Left cardiac atrium (tissue), 4 donors: ENCODE measurements around the gene SPON1. TPM values are rescaled to one million over a fixed set of nuclear protein-coding genes. Genes with fewer than 3 reads are reported as not detected.
"Not testable (repeated sequence)": the region's sequence is repeated elsewhere in the genome, so short reads cannot be mapped to it uniquely, and the experiment has no call there.

ENCODE experiments used
- ATAC-seq, 2 donors: fragments of 200-7000 bp; cut with Tn5 transposase; one replicate each; pipeline ENCODE4 v1.9.1; 2020; ENCODE audit warnings: mild to moderate bottlenecking in 2 of 2, moderate library complexity in 2 of 2
- DNase-seq: peaks from one replicate; pipeline ENCODE4 v3.0.0-alpha.2; 2020
- intact Hi-C, 2 donors: fragments of 100-400 bp; cut with DNase I; formaldehyde crosslinking; loops; one replicate each; pipeline versions ENCODE4 v1.14.1 to v1.15.1; 2022 to 2023
- total RNA-seq, 2 donors: library from RNA; stranded (reverse); fragmentation: NEBNext Ultra II Directional; extraction: Animal tissue kit (Norgen Biotek cat#: 25700); gene quantifications; one replicate each; pipeline ENCODE4 v1.2.1, GENCODE V29; 2021
- donor health status: DM: no; HTN: yes; CAD: no.
- donor health status: DM: no; HTN: yes; CAD: no; lungs with severe emphysema.
- donor health status: DM: yes; HTN: yes; CAD: no.
- donor health status: Dilated cardiomyopathy.

Gene SPON1
- total RNA-seq, 2 donors from 2014 or later: 21.1 to 23.4 TPM

GRCh38 chr11:14061721-14062120 is 99.2 kb downstream of the SPON1 start:
- intact Hi-C loops: no loop called here
- ATAC-seq (no peak), DNase-seq (no peak)

DNA sequence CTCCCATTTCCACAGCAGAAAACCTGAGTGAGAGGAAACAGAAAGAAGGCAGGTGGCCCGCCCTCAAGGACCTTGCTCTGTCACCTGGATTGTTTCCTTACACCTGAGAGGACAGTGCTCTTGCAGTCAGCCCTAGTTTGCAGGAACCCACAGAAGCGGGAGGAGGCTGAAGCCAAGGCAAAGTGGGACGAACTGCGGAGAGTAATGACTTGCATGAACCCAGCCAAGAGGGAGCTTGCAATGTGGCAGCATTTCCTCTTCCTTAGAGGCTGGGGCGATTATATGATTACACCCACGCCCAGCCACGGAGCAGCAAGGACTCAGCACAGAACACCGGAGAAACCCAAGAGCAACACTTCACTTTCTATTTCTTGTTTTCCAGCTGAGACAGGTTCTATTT is 102.6 kb downstream of the SPON1 start:
- DNase-seq: no peak
- intact Hi-C loops: no loop called here
- ATAC-seq: peak; percentile 47 to 70

GRCh38 chr11:14065681-14066080 is 103.2 kb downstream of the SPON1 start:
- intact Hi-C loops: no loop called here
- ATAC-seq: peak in 1 of 2 donors; percentile 76
- no peak for DNase-seq

- intact Hi-C loops: no loop called here
- ATAC-seq: no peak
- no peak for DNase-seq
Measured at GRCh38 chr11:14067686-14068085, 105.2 kb downstream of the SPON1 start.

DNA sequence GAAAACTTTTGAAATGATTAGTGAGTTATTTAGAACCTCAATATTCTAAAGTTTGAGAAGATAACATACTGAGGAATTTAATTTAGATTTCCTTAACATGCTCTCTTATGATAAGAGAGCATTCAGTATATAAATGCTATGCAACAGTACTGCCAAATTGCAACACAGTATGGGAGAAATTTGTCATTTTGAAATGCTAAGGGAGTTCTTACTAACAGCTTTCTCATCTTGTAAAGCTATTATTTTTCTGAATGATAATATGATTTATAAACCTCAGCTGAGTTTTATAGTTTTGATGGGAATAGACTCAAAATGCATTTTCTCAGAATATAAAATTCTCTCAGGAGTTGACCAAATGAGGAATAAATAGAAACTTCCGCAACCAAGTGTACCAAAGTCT is 108.4 kb downstream of the SPON1 start:
- no peak for DNase-seq
- intact Hi-C loops: no loop called here
- ATAC-seq: no peak

- DNase-seq: peak; percentile 59
- intact Hi-C loops: no loop called here
- peak; percentile 38 to 63 for ATAC-seq
Measured at GRCh38 chr11:14073849-14074476, 111.4 kb downstream of the SPON1 start.

- DNase-seq: no peak
- no peak for ATAC-seq
- intact Hi-C loops: no loop called here
Measured at GRCh38 chr11:14075118-14076078, 112.9 kb downstream of the SPON1 start.

GRCh38 chr11:14079011-14079410 is 116.5 kb downstream of the SPON1 start:
- no peak for DNase-seq
- peak in 1 of 2 donors; percentile 13 for ATAC-seq
- intact Hi-C loops: no loop called here

DNA sequence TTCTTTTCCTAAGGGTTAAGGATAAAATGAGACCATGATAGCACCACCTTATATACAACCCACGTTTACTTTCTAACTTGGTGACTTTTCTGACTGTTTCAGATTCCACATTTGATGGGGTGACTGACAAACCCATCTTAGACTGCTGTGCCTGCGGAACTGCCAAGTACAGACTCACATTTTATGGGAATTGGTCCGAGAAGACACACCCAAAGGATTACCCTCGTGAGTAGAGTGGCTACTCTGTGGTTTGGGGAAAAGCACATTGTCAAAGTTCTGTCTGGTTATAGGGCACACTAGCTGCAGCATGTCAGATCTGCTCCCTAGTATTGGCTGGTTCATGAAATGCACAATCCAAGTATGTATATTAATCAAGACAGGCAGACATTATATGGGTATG is 117.3 kb downstream of the SPON1 start:
- ATAC-seq (no peak), DNase-seq (no peak)
- intact Hi-C loops: no loop called here

DNA sequence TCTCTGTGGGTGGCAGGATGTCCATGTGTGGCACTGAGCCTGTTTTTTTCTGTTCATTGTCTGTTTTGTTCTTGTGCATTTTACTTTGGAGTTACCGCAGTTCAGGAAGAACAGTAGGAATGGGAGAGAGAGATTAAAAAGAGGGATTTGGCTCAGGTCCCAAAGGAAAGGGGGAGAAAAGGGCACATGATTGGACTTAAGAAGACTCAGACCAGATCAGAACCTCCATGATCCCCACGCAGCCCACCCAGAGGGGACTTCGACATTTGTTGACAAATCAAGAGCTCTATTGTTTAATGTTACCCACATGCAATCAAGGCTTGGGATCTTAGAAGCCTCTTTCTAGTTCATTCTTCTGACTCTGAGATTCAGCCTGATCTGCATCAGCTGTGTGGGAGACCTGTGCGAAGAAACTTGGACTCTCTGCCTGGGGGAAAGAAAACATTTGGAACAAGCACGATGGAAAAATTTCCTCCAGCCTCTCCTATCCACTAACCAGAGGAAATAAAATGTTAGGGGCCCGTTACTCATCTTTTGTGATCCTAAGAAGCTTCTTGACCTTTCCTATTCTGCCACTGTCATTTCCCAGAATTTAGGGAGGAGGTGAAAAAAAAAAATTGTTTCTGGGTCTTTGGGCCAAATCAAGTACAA is 119.2 kb downstream of the SPON1 start:
- DNase-seq (no peak), ATAC-seq (peak in 1 of 2 donors; percentile 78)
- intact Hi-C loops: no loop called here

DNA sequence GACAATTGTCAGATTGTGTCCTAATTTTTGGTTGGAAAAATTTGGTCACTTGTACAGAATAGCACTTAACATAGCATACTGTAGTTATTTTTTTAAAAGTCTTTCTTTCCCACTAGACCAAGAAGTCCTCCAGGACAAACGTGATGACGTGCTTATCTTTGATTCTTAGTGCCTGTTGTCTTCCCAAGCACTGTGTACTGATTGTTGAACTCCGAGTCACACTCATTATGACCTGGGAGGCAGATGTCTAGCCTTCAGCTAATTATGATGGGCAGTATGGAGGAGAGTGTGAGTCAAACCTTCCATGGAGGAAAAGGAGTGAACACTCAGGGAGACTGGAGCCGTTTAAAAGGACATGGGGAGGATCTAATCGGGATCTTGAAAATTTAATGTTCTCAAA is 119.8 kb downstream of the SPON1 start:
- intact Hi-C loops: no loop called here
- ATAC-seq (peak; percentile 72 to 96), DNase-seq (no peak)

GRCh38 chr11:14088861-14089260 is 126.3 kb downstream of the SPON1 start:
- intact Hi-C loops, ATAC-seq, DNase-seq: not testable (repeated sequence)

DNA sequence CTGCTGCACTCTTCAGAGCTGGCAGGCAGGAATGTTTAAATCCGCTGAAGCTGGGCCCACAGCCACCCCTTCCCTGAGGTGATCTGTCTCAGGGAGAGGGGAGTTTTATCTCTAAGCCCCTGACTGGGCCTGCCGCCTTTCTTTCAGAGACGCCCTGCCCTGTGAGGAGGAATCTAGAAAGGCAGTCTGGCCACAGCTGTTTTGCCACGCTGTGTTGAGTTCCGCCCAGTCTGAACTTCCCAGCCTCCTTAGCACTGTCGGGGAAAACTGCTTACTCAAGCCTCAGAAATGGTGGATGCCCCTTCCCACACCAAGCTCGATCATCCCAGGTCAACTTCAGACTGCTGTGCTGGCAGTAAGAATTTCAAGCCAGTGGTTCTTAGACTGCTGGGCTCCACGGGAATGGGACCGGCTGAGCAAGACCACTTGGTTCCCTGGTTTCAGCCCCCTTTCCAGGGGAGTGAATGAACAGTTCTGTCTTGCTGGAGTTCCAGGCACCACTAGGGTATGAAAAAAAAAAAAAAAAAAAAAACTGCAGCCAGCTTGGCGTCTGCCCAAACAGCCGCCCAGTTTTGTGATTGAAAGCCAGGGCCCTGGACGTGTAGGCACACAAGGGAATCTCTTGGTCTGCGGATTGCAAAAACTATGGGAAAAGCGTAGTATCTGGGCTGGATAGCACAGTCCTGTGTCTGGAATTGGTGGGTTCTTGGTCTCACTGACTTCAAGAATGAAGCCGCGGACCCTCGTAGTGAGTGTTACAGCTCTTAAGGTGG is 127.4 kb downstream of the SPON1 start:
- DNase-seq: peak; percentile 45

DNA sequence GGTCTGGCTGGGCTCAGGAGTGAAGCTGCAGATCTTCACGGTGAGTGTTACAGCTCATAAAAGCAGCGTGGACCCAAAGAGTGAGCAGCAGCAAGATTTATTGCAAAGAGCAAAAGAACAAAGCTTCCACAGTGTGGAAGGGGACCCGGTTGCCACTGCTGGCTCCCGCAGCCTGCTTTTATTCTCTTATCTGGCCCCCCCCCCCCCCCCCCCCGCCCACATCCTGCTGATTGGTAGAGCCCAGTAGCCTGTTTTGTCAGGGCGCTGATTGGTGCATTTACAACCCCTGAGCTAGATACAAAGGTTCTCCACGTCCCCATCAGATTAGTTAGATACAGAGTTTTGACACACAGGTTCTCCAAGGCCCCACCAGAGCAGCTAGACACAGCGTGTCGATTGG is 128.1 kb downstream of the SPON1 start:
- ATAC-seq, DNase-seq, intact Hi-C loops: not testable (repeated sequence)

More for the DNA sequence above, 127.4 kb downstream of the SPON1 start:
- intact Hi-C loops: no loop called here
- ATAC-seq: peak; percentile 90 to 97

DNA sequence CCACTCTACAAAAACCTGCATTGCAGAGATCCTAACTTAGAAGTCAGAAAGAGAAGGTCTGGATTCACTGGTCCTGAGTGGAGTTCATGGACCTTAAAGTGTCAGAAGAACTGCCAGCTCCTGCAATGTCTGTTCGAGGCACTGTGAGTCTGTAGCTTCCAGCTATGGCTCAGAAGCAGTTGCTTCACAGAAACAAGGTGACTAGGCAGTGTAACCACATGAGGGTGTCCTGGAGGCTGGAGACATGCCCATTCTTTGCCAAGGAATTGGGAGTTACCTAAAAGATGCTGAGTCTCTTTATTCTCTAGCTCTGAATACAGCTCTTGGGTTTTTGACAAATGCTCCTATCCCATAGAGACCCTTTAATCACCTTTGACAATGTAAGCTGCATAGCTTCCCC is 130.5 kb downstream of the SPON1 start:
- no peak for DNase-seq
- no peak for ATAC-seq

GRCh38 chr11:14094481-14095037 is 132.0 kb downstream of the SPON1 start:
- no peak for DNase-seq
- intact Hi-C loops: no loop called here
- ATAC-seq: peak in 1 of 2 donors; percentile 35

More for the DNA sequence above, 130.5 kb downstream of the SPON1 start:
- intact Hi-C loops: no loop called here

DNA sequence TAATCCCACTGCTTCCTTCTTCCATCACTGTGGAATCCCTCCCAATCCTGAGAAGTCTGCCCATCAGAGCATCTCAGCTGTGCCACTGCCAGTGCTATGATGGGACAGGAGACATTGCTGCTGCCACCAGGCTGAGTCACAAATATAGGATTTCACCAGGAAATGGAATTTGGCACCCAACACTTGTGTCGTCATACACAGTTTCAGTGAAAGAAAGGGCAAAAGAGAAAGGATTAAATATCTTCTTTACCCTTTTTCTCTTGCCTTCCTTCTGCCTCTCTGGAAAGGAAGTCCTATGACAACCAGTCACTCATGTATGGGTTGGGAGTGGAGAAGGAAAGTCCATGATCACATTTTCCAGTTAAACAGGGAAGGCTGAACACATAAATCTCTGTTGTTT is 133.4 kb downstream of the SPON1 start:
- DNase-seq: no peak
- intact Hi-C loops: no loop called here
- no peak for ATAC-seq

GRCh38 chr11:14096606-14097005 is 134.1 kb downstream of the SPON1 start:
- ATAC-seq (no peak), DNase-seq (no peak)
- intact Hi-C loops: no loop called here

- DNase-seq (no peak), ATAC-seq (no peak)
- intact Hi-C loops: no loop called here
Measured at GRCh38 chr11:14101388-14101787, 138.9 kb downstream of the SPON1 start.
